Measurements from ENCODE around the gene CAPN9. TPM values are rescaled to one million over a fixed set of nuclear protein-coding genes. Genes with fewer than 3 reads are reported as not detected.
"Not testable (repeated sequence)": the region's sequence is repeated elsewhere in the genome, so short reads cannot be mapped to it uniquely, and the experiment has no call there.

The CAPN9 gene, protein sequence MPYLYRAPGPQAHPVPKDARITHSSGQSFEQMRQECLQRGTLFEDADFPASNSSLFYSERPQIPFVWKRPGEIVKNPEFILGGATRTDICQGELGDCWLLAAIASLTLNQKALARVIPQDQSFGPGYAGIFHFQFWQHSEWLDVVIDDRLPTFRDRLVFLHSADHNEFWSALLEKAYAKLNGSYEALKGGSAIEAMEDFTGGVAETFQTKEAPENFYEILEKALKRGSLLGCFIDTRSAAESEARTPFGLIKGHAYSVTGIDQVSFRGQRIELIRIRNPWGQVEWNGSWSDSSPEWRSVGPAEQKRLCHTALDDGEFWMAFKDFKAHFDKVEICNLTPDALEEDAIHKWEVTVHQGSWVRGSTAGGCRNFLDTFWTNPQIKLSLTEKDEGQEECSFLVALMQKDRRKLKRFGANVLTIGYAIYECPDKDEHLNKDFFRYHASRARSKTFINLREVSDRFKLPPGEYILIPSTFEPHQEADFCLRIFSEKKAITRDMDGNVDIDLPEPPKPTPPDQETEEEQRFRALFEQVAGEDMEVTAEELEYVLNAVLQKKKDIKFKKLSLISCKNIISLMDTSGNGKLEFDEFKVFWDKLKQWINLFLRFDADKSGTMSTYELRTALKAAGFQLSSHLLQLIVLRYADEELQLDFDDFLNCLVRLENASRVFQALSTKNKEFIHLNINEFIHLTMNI
- polyA plus RNA-seq (2013, experiment 1 of 4): 0.69 TPM
- polyA plus RNA-seq (2013, experiment 2 of 4): 0.80 TPM
- 0.91 TPM for polyA plus RNA-seq (2013, experiment 3 of 4)
- polyA plus RNA-seq (2013, experiment 4 of 4): 0.61 TPM

DNA sequence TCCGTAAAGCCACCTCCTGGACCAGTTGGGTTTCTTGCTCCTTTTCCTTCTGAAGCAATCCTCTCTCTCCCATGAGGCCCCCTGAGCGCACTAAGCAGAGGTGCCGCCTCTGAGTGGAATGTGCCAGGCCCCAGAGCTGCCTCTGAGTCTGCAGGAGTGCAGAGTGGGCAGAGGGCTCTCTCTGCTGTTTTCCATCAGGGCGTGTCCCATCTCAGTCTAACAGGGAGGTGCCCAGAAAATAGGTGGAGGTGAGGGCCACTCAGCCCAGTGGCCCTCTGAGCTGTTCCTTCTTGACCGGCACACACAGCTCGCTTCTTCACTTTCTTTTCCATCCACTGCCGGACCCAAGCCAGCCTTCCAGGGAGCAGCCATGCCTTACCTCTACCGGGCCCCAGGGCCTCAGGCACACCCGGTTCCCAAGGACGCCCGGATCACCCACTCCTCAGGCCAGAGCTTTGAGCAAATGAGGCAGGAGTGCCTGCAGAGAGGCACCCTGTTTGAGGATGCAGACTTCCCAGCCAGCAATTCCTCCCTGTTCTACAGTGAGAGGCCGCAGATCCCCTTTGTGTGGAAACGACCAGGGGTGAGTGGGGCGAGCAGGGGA, at the start of gene CAPN9:
TSS of gene CAPN9 (plus strand) at position 262 of the 604 bp plus-strand sequence. CDS start at position 371, 109 bp downstream.
- Histone ChIP-seq H3K9me3 (ENCODE audit: control insufficient read depth, low read length) (no peaks in the 10 kb centered on the region), H3K27ac (ENCODE audit: insufficient read depth, low read depth, low read length, poor library complexity, severe bottlenecking) (no peak within 1 kb of the TSS), H3K4me3 (ENCODE audit: insufficient read depth, low read depth, low read length) (no peak within 1 kb of the TSS), H3K27me3 (ENCODE audit: control insufficient read depth, insufficient read depth, low read length, poor library complexity, severe bottlenecking) (no peaks in the 10 kb centered on the region), H3K36me3 (ENCODE audit: control insufficient read depth, insufficient read depth, low read length) (no peaks in the 10 kb centered on the region), H3K4me1 (ENCODE audit: control insufficient read depth, insufficient read depth, low read length) (peaks cover 30% of the 10 kb centered on the region)
- WGBS, 2 experiments: 87 to 89% methylated on average over 14 of the region's 14 CpGs

DNA sequence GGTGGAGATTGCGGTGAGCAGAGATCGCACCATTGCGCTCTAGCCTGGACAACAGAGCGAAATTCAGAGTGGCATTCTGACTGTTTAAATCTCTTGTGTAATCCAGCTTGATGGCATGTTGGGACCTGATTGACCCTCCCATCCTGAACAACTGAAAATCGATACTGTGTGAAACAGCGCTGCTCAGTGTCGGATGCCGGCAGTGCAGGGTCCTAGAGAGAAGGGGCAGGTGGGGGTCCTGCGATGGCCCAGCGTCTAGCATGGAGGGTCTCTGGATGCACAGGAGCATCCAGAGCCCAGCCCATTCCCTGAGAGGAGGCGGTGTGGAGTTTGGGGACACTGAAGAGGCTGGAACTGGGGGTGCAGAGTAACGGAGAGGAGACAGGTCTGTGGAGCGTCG, 49.1 kb upstream of the CAPN9 start:
- WGBS, 2 experiments: 94 to 95% methylated on average over 14 of the region's 14 CpGs

DNA sequence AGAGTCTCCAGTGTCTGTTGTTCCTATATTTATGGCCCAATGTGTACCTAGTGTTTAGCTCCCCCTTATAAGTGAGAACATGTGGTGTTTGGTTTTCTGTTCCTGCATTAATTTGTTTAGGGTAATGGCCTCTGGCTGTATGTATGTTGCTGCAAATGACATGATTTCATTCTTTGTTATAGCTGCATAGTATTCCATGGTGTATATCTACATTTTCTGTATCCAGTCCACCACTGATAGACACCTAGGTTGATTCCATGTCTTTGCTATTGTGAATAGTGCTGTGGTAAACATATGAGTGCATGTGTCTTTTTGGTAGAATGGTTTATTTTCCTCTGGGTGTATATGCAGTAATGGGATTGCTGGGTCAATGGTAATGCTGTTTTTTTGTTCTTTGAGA, 48.2 kb upstream of the CAPN9 start:
- H3K4me3 ChIP-seq (ENCODE audit: insufficient read depth, low read depth, low read length); H3K36me3 ChIP-seq (ENCODE audit: control insufficient read depth, insufficient read depth, low read length); H3K27ac ChIP-seq (ENCODE audit: insufficient read depth, low read depth, low read length, poor library complexity, severe bottlenecking); H3K4me1 ChIP-seq (ENCODE audit: control insufficient read depth, insufficient read depth, low read length); H3K27me3 ChIP-seq (ENCODE audit: control insufficient read depth, insufficient read depth, low read length, poor library complexity, severe bottlenecking); H3K9me3 ChIP-seq (ENCODE audit: control insufficient read depth, low read length): not testable (repeated sequence)

More for the DNA sequence above, 49.1 kb upstream of the CAPN9 start:
- peaks cover 10% of the 10 kb centered on the region for H3K4me1 ChIP-seq (ENCODE audit: control insufficient read depth, insufficient read depth, low read length)
- H3K27me3 ChIP-seq (ENCODE audit: control insufficient read depth, insufficient read depth, low read length, poor library complexity, severe bottlenecking): no peaks in the 10 kb centered on the region
- no peak overlapping the region for H3K27ac ChIP-seq (ENCODE audit: insufficient read depth, low read depth, low read length, poor library complexity, severe bottlenecking)
- no peaks in the 10 kb centered on the region for H3K9me3 ChIP-seq (ENCODE audit: control insufficient read depth, low read length)
- no peaks in the 10 kb centered on the region for H3K36me3 ChIP-seq (ENCODE audit: control insufficient read depth, insufficient read depth, low read length)
- H3K4me3 ChIP-seq (ENCODE audit: insufficient read depth, low read depth, low read length): no peak overlapping the region

- H3K9me3 ChIP-seq (ENCODE audit: control insufficient read depth, low read length): no peaks in the 10 kb centered on the region
- no peaks in the 10 kb centered on the region for H3K27me3 ChIP-seq (ENCODE audit: control insufficient read depth, insufficient read depth, low read length, poor library complexity, severe bottlenecking)
- no peaks in the 10 kb centered on the region for H3K36me3 ChIP-seq (ENCODE audit: control insufficient read depth, insufficient read depth, low read length)
- 86 to 100% methylated on average over 1 of the region's 1 CpG for WGBS, 2 experiments
- H3K4me1 ChIP-seq (ENCODE audit: control insufficient read depth, insufficient read depth, low read length): peaks cover 6% of the 10 kb centered on the region
- H3K4me3 ChIP-seq (ENCODE audit: insufficient read depth, low read depth, low read length): no peak overlapping the region
- H3K27ac ChIP-seq (ENCODE audit: insufficient read depth, low read depth, low read length, poor library complexity, severe bottlenecking): no peak overlapping the region
Measured at GRCh38 chr1:230699716-230700115, 47.5 kb upstream of the CAPN9 start.

- Histone ChIP-seq H3K9me3 (ENCODE audit: control insufficient read depth, low read length) (no peaks in the 10 kb centered on the region), H3K27me3 (ENCODE audit: control insufficient read depth, insufficient read depth, low read length, poor library complexity, severe bottlenecking) (no peaks in the 10 kb centered on the region), H3K36me3 (ENCODE audit: control insufficient read depth, insufficient read depth, low read length) (no peaks in the 10 kb centered on the region), H3K27ac (ENCODE audit: insufficient read depth, low read depth, low read length, poor library complexity, severe bottlenecking) (no peak overlapping the region), H3K4me1 (ENCODE audit: control insufficient read depth, insufficient read depth, low read length) (peaks cover 6% of the 10 kb centered on the region), H3K4me3 (ENCODE audit: insufficient read depth, low read depth, low read length) (no peak overlapping the region)
- 95% methylated on average over 4 of the region's 4 CpGs for WGBS, 2 experiments
Measured at GRCh38 chr1:230700132-230700531, 47.1 kb upstream of the CAPN9 start.

DNA sequence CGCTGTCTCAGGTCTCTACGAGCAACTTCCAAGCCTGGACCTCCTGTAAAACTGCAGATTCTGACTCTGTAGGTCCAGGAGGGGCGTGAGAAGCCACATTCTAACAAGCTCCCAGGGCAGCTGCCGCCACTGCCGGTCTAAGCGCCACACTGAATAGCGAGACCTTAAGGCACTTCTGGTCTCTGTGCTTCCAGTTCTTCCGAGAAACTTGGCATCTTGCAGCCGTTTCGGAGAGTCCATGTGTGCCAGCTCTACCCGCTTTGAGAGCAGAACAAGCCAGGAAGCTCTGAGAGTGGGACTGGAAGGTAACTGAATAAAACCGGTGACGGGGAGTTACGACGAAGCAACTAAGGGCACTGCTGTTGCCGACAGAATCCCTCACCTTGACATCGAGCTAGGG, 45.8 kb upstream of the CAPN9 start:
- WGBS, 2 experiments: 93 to 94% methylated on average over 17 of the region's 17 CpGs
- Histone ChIP-seq H3K27me3 (ENCODE audit: control insufficient read depth, insufficient read depth, low read length, poor library complexity, severe bottlenecking) (no peaks in the 10 kb centered on the region), H3K4me1 (ENCODE audit: control insufficient read depth, insufficient read depth, low read length) (peaks cover 6% of the 10 kb centered on the region), H3K36me3 (ENCODE audit: control insufficient read depth, insufficient read depth, low read length) (no peaks in the 10 kb centered on the region), H3K4me3 (ENCODE audit: insufficient read depth, low read depth, low read length) (no peak overlapping the region), H3K27ac (ENCODE audit: insufficient read depth, low read depth, low read length, poor library complexity, severe bottlenecking) (no peak overlapping the region), H3K9me3 (ENCODE audit: control insufficient read depth, low read length) (no peaks in the 10 kb centered on the region)

GRCh38 chr1:230701895-230702768, 45.1 kb upstream of the CAPN9 start:
- H3K4me1 ChIP-seq (ENCODE audit: control insufficient read depth, insufficient read depth, low read length): peaks cover 6% of the 10 kb centered on the region
- no peaks in the 10 kb centered on the region for H3K9me3 ChIP-seq (ENCODE audit: control insufficient read depth, low read length)
- H3K36me3 ChIP-seq (ENCODE audit: control insufficient read depth, insufficient read depth, low read length): no peaks in the 10 kb centered on the region
- H3K27ac ChIP-seq (ENCODE audit: insufficient read depth, low read depth, low read length, poor library complexity, severe bottlenecking): no peak overlapping the region
- WGBS, 2 experiments: 95 to 96% methylated on average over 19 of the region's 19 CpGs
- no peaks in the 10 kb centered on the region for H3K27me3 ChIP-seq (ENCODE audit: control insufficient read depth, insufficient read depth, low read length, poor library complexity, severe bottlenecking)
- H3K4me3 ChIP-seq (ENCODE audit: insufficient read depth, low read depth, low read length): no peak overlapping the region

GRCh38 chr1:230702934-230703678, 44.1 kb upstream of the CAPN9 start:
- Histone ChIP-seq H3K4me3 (ENCODE audit: insufficient read depth, low read depth, low read length) (no peak overlapping the region), H3K27ac (ENCODE audit: insufficient read depth, low read depth, low read length, poor library complexity, severe bottlenecking) (no peak overlapping the region), H3K9me3 (ENCODE audit: control insufficient read depth, low read length) (no peaks in the 10 kb centered on the region), H3K36me3 (ENCODE audit: control insufficient read depth, insufficient read depth, low read length) (no peaks in the 10 kb centered on the region), H3K27me3 (ENCODE audit: control insufficient read depth, insufficient read depth, low read length, poor library complexity, severe bottlenecking) (no peaks in the 10 kb centered on the region), H3K4me1 (ENCODE audit: control insufficient read depth, insufficient read depth, low read length) (peaks cover 6% of the 10 kb centered on the region)
- WGBS, 2 experiments: 80 to 86% methylated on average over 14 of the region's 14 CpGs

GRCh38 chr1:230703679-230704385, 43.4 kb upstream of the CAPN9 start:
- Histone ChIP-seq H3K9me3 (ENCODE audit: control insufficient read depth, low read length) (no peaks in the 10 kb centered on the region), H3K36me3 (ENCODE audit: control insufficient read depth, insufficient read depth, low read length) (no peaks in the 10 kb centered on the region), H3K27me3 (ENCODE audit: control insufficient read depth, insufficient read depth, low read length, poor library complexity, severe bottlenecking) (no peaks in the 10 kb centered on the region), H3K27ac (ENCODE audit: insufficient read depth, low read depth, low read length, poor library complexity, severe bottlenecking) (no peak overlapping the region), H3K4me1 (ENCODE audit: control insufficient read depth, insufficient read depth, low read length) (peaks cover 6% of the 10 kb centered on the region), H3K4me3 (ENCODE audit: insufficient read depth, low read depth, low read length) (no peak overlapping the region)
- WGBS, 2 experiments: 96% methylated on average over 8 of the region's 8 CpGs
